Naive thymus-derived CD8-positive, alpha-beta T cell (primary cell): Measurements from ENCODE around the gene TYR. TPM values are rescaled to one million over a fixed set of nuclear protein-coding genes. Genes with fewer than 3 reads are reported as not detected.
"Not testable (repeated sequence)": the region's sequence is repeated elsewhere in the genome, so short reads cannot be mapped to it uniquely, and the experiment has no call there.

Experiments
- ATAC-seq, 2 donors: fragments of 150-1000 bp; cut with Tn5 transposase in 1 of 2; sonication (Bioruptor Pico), chemical (Tn5 transposase) in 1 of 2; 1 replicate in 1 of 2; 2 replicates in 1 of 2; pipeline ENCODE4 v1.10.0; 2021; ENCODE audit warnings: mild to moderate bottlenecking in 2 of 2, moderate library complexity in 2 of 2
- POLR2A ChIA-PET: fragments of 350-600 bp; sonication (Branson Sonifier 250); formaldehyde crosslinking; loops from one replicate; lab custom pipeline; 2021; ENCODE audit warnings: antibody characterized with exemption; lab: Charles Lee
- DNase-seq, 10 donors: peaks; one replicate each; pipeline versions ENCODE4 v3.0.0 to v3.0.0-alpha.2; 2020 to 2022
- H3K27ac Mint-ChIP-seq, 10 donors: one replicate each; pipeline ENCODE4 v1.8.0; 2020 to 2022; ENCODE audit warnings: mild to moderate bottlenecking in 10 of 10, mixed read lengths in 10 of 10, moderate library complexity in 4 of 10, inconsistent platforms in 1 of 10
- H3K27me3 Mint-ChIP-seq, 5 donors: one replicate each; pipeline ENCODE4 v1.8.0; 2021 to 2022; ENCODE audit warnings: mixed read lengths in 5 of 5
- H3K36me3 Mint-ChIP-seq, 3 donors: one replicate each; pipeline ENCODE4 v1.8.0; 2020 to 2022; ENCODE audit warnings: mixed read lengths in 3 of 3, mild to moderate bottlenecking in 2 of 3, inconsistent platforms in 1 of 3
- H3K4me1 Mint-ChIP-seq, 4 donors: one replicate each; pipeline ENCODE4 v1.8.0; 2021 to 2022; ENCODE audit warnings: mixed read lengths in 4 of 4
- H3K4me3 Mint-ChIP-seq, 10 donors: one replicate each; pipeline ENCODE4 v1.8.0; 2020 to 2022; ENCODE audit warnings: mild to moderate bottlenecking in 10 of 10, mixed read lengths in 10 of 10, moderate library complexity in 6 of 10, inconsistent platforms in 1 of 10
- H3K9me3 Mint-ChIP-seq, 9 donors: one replicate each; pipeline ENCODE4 v1.8.0; 2020 to 2022; ENCODE audit warnings: mixed read lengths in 9 of 9, mild to moderate bottlenecking in 3 of 9, inconsistent platforms in 1 of 9, moderate library complexity in 1 of 9
- polyA plus RNA-seq, 3 donors: library from polyadenylated mRNA; unstranded; fragments of 300-500 nt; fragmentation: Illumina TruSeq; gene quantifications; one replicate each; pipeline ENCODE4 v1.2.3, GENCODE V29; 2021
- total RNA-seq, 8 experiments: library from RNA in 2 of 8; stranded (reverse) in 2 of 8; gene quantifications; one replicate each; pipeline ENCODE4 v1.2.3 and lab custom pipeline; 2021 to 2026

Gene TYR
- total and polyA plus RNA-seq, 5 experiments from 2014 or later, result not detected

DNA sequence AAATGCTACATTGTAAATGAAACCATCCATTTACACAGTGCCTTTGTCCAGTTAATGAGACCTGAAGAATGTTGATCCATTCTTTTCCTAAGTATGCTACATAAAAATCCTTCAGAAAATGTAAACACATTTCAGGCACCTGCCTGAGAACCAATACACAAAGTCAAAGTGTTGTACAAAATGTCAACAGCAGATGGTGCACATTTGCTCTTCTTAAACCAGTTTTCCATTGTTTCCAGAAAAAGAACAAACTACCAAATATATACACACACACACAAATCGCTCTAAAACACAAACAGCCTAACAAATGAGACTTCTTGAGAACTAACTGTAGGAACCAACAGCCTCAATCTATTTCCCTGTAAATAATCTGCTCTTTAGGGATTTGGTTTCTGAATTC lies 156.0 kb downstream of the TYR start:
- H3K27me3 Mint-ChIP-seq, H3K4me3 Mint-ChIP-seq, POLR2A ChIA-PET, H3K9me3 Mint-ChIP-seq, H3K27ac Mint-ChIP-seq, H3K4me1 Mint-ChIP-seq, DNase-seq, ATAC-seq, H3K36me3 Mint-ChIP-seq: not testable (repeated sequence)

DNA sequence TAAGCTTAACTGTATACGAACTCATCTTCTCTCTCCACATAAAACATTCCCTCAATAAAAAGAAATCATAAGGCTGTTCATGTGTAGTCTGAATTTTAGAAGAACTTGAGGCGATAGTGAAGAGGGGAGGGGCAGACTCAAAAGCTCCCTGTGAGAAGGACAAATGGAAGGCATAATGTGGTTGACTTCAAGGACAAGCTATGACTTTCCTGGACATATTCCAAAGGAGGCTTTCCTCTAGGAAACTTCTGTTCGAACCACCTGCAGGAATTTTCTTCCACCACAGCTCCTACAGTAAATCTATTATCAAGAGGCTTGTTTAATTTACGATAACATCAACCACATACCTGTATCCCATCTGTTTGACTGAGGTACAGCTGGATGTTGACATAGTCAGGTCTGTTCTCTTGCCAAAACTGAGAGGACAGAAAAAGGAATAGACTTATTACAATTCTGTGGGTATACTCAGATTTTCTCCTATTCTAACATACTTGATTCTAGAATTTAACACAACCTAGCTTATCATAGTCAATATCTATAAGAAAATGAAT lies 159.5 kb downstream of the TYR start:
- ATAC-seq, DNase-seq, H3K27me3 Mint-ChIP-seq, POLR2A ChIA-PET, H3K27ac Mint-ChIP-seq, H3K4me1 Mint-ChIP-seq, H3K9me3 Mint-ChIP-seq, H3K36me3 Mint-ChIP-seq, H3K4me3 Mint-ChIP-seq: not testable (repeated sequence)

DNA sequence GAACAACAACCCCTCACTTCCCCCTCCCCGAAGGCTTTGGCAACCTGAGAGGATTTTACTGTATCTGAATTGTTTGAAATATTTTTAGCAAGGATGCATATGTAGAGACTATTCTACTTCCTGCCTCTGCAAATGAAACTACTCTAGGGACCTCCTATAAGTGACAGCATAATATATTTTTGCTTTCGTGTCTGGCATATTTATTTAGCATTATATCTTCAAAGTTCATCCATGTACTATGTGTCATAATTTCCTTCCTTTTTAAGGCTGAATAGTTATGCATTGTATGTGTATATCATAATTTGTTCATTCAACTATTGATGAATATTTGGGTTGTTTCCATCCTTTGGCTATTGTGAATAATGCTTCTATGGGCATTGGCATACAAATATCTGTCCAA lies 160.4 kb downstream of the TYR start:
- DNase-seq, H3K4me1 Mint-ChIP-seq, H3K36me3 Mint-ChIP-seq, ATAC-seq, H3K4me3 Mint-ChIP-seq, H3K27ac Mint-ChIP-seq, POLR2A ChIA-PET, H3K9me3 Mint-ChIP-seq, H3K27me3 Mint-ChIP-seq: not testable (repeated sequence)

DNA sequence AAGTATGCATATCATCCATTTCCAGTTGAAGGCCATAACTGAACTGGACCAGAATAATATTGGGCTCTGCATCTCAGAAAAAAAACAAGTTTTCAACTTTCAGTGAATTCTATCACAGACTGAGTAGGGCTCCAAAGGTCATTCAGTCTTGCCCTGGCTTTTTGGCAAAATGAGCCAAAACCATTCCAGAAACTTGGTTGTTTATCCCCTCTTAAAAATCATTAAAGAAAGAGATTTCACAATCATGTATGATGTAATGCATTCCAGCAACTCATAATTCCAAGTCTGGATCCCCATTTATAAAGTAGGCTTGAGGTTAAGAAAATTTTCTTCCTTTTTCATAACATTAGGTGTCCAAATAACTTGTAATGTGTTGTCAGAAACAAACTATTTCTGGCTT lies 162.8 kb downstream of the TYR start:
- POLR2A ChIA-PET, H3K4me3 Mint-ChIP-seq, H3K36me3 Mint-ChIP-seq, H3K4me1 Mint-ChIP-seq, H3K27me3 Mint-ChIP-seq, DNase-seq, H3K27ac Mint-ChIP-seq, ATAC-seq, H3K9me3 Mint-ChIP-seq: not testable (repeated sequence)

DNA sequence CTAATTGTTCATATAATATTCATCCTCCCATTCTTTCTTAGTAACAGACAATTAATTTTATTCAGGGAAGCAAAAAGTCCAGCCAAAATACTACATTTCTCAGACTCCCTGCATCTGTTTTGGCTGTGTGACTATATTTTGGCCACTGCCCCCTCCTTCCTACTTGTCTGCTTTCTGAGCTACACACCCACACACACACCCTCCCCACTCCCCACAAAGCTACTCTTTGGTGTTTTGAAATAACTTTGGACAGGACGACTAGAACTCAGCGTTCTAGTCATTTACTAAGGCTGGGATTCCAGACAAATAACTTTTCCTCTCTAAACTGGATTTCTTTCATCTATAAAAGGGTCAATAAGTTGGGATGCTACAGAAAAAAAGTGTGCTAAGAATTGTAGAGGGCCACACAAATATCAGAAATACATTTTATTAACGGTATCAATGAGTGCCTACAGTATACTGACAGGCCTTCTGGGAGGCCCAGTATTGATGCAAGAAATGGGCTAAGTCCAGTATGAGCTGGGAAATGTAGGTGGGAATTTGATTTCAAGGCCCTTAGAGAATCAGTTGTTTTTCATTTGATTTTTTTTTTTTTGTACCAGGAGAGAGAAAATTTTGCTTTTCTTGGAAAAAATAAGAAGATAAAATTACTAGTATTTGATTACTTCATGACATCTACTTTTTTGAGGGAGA lies 165.4 kb downstream of the TYR start:
- DNase-seq, H3K4me3 Mint-ChIP-seq, H3K9me3 Mint-ChIP-seq, H3K36me3 Mint-ChIP-seq, ATAC-seq, H3K4me1 Mint-ChIP-seq, POLR2A ChIA-PET, H3K27ac Mint-ChIP-seq, H3K27me3 Mint-ChIP-seq: not testable (repeated sequence)

Other genes with a start within 250 kb of the TYR start
- not detected for gene GRM5, start 111.9 kb upstream of the TYR start, total RNA-seq
- gene GRM5, start 111.9 kb upstream of the TYR start, polyA plus RNA-seq, result not detected